Prostate gland (tissue), 2 donors: ENCODE results near the gene SLC47A1.

Experiments
- CTCF ChIP-seq, 4 experiments: fragments of 200-600 bp in 2 of 4; fragments of 450-650 bp in 2 of 4; sonication (generic) in 2 of 4; IDR thresholded peaks; 1 replicate in 3 of 4; 2 replicates in 1 of 4; pipeline ENCODE4 v1.5.1; 2016 to 2019; ENCODE audit warnings: antibody characterized with exemption in 4 of 4, mild to moderate bottlenecking in 2 of 4, moderate library complexity in 2 of 4
- POLR2A ChIP-seq: fragments of 450-650 bp; IDR thresholded peaks from one replicate; pipeline ENCODE4 v1.6.1; 2016; ENCODE audit warnings: antibody characterized with exemption, mild to moderate bottlenecking
- POLR2AphosphoS5 ChIP-seq: sonication (generic); formaldehyde crosslinking; IDR thresholded peaks from one replicate; pipeline ENCODE4 v1.6.1; 2017; ENCODE audit warnings: antibody characterized with exemption

GRCh38 chr17:19565817-19566575, 32.3 kb downstream of the SLC47A1 start:
- no peak for TF ChIP-seq CTCF (IDR thresholded peaks at IDR 0.05)
- TF ChIP-seq POLR2AphosphoS5 = no peak
- TF ChIP-seq POLR2A = no peak
